Neural cell (in vitro differentiated cells): ENCODE measurements around the gene PLCH1. TPM values are rescaled to one million over a fixed set of nuclear protein-coding genes. Genes with fewer than 3 reads are reported as not detected.

Source experiments
- H2AFZ ChIP-seq: fragments of 200-600, 300-800 bp; sonication (generic), shearing (Covaris generic); 2 replicates; pipeline ENCODE4 v1.6.0; 2014; ENCODE audit warnings: low read depth, mild to moderate bottlenecking, antibody characterized with exemption, low read length, moderate library complexity
- H3F3A ChIP-seq: fragments of 200-600 bp; shearing (Covaris generic); 2 replicates; pipeline ENCODE4 v1.6.1; 2016; ENCODE audit warnings: mild to moderate bottlenecking, moderate library complexity, mixed read lengths, antibody characterized with exemption, low read length; ENCODE audit not compliant: insufficient read depth, poor library complexity, severe bottlenecking
- H3K27ac ChIP-seq: fragments of 200-600, 300-800 bp; sonication (generic), shearing (Covaris generic); 2 replicates; pipeline ENCODE4 v1.5.1; 2014; ENCODE audit warnings: mild to moderate bottlenecking, low read length, moderate library complexity
- H3K27me3 ChIP-seq: fragments of 300-800, 200-600 bp; sonication (generic), shearing (Covaris generic); 2 replicates; pipeline ENCODE4 v1.6.0; 2014; ENCODE audit warnings: mild to moderate bottlenecking, low read depth, low read length, moderate library complexity; ENCODE audit not compliant: insufficient read depth
- H3K36me3 ChIP-seq: fragments of 300-800, 200-600 bp; sonication (generic), shearing (Covaris generic); 2 replicates; pipeline ENCODE4 v1.5.1; 2014; ENCODE audit warnings: mild to moderate bottlenecking, antibody characterized with exemption, low read length, moderate library complexity; ENCODE audit not compliant: insufficient read depth
- H3K4me2 ChIP-seq: fragments of 300-800, 200-600 bp; sonication (generic), shearing (Covaris generic); 2 replicates; pipeline ENCODE4 v1.6.0; 2014; ENCODE audit warnings: mild to moderate bottlenecking, low read length
- H3K4me3 ChIP-seq: fragments of 300-800, 200-600 bp; sonication (generic), shearing (Covaris generic); 2 replicates; pipeline ENCODE4 v1.5.1; 2014; ENCODE audit warnings: mild to moderate bottlenecking, low read length, moderate library complexity
- H3K79me2 ChIP-seq: fragments of 200-600 bp; shearing (Covaris generic); replicated peaks from 2 replicates; pipeline ENCODE4 v1.6.0; 2014; ENCODE audit warnings: mild to moderate bottlenecking, low read length, moderate library complexity; ENCODE audit not compliant: insufficient read depth
- H3K9ac ChIP-seq: fragments of 300-800, 200-600 bp; sonication (generic), shearing (Covaris generic); 2 replicates; pipeline ENCODE4 v1.6.1; 2016; ENCODE audit warnings: mild to moderate bottlenecking, low read length, mixed read lengths
- H3K9me2 ChIP-seq: fragments of 200-600 bp; shearing (Covaris generic); 2 replicates; pipeline ENCODE4 v1.6.1; 2016; ENCODE audit warnings: mild to moderate bottlenecking, low read length, mixed read lengths; ENCODE audit not compliant: insufficient read depth
- H3K9me3 ChIP-seq: fragments of 200-600, 300-800 bp; sonication (generic), shearing (Covaris generic); 2 replicates; pipeline ENCODE4 v1.6.1; 2016; ENCODE audit warnings: mild to moderate bottlenecking, mixed run types, low read length, moderate library complexity, mixed read lengths
- H4K20me1 ChIP-seq: fragments of 200-600 bp; shearing (Covaris generic); 2 replicates; pipeline ENCODE4 v1.6.1; 2016; ENCODE audit warnings: mild to moderate bottlenecking, mixed run types; ENCODE audit not compliant: insufficient read depth
- CTCF ChIP-seq: fragments of 450-650 bp; IDR thresholded peaks from 2 replicates; pipeline ENCODE4 v1.5.1; 2014; ENCODE audit warnings: antibody characterized with exemption, mild to moderate bottlenecking, moderate library complexity; ENCODE audit not compliant: poor library complexity, severe bottlenecking
- EP300 ChIP-seq: fragments of 450-650 bp; conservative IDR thresholded peaks from 2 replicates; pipeline ENCODE4 v1.6.1; 2014; ENCODE audit warnings: antibody characterized with exemption, mild to moderate bottlenecking, moderate library complexity; ENCODE audit not compliant: poor library complexity, severe bottlenecking
- EZH2 ChIP-seq: fragments of 200-600, 300-800 bp; shearing (Covaris generic), sonication (generic); IDR thresholded peaks from 2 replicates; pipeline ENCODE4 v1.6.1; 2014; ENCODE audit warnings: antibody characterized with exemption, low read length, borderline replicate concordance, mild to moderate bottlenecking; ENCODE audit not compliant: insufficient read depth, poor library complexity, severe bottlenecking
- MXI1 ChIP-seq: fragments of 450-650 bp; conservative IDR thresholded peaks from 2 replicates; pipeline ENCODE4 v1.6.1; 2014; ENCODE audit warnings: antibody characterized with exemption, mild to moderate bottlenecking; ENCODE audit not compliant: poor library complexity, severe bottlenecking
- POLR2AphosphoS5 ChIP-seq: IDR thresholded peaks from 2 replicates; pipeline ENCODE4 v1.6.1; 2012
- RAD21 ChIP-seq: fragments of 450-650 bp; conservative IDR thresholded peaks from 2 replicates; pipeline ENCODE4 v1.6.1; 2014; ENCODE audit warnings: antibody characterized with exemption, mild to moderate bottlenecking, moderate library complexity
- REST ChIP-seq: IDR thresholded peaks from 2 replicates; pipeline ENCODE4 v1.6.1; 2012; ENCODE audit warnings: borderline replicate concordance
- SMC3 ChIP-seq: fragments of 450-650 bp; conservative IDR thresholded peaks from 2 replicates; pipeline ENCODE4 v1.6.1; 2014; ENCODE audit warnings: antibody characterized with exemption, mild to moderate bottlenecking, moderate library complexity; ENCODE audit not compliant: poor library complexity
- TAF1 ChIP-seq: IDR thresholded peaks from 2 replicates; pipeline ENCODE4 v1.6.1; 2012; ENCODE audit warnings: low read depth
- polyA plus RNA-seq: library from polyadenylated mRNA; depleted of rRNA; stranded (reverse); fragments of >200 nt; gene quantifications from 2 replicates; pipeline ENCODE4 v1.2.3, GENCODE V29; 2014

The PLCH1 gene
- polyA plus RNA-seq, 1 donor from 2014 or later, result 13.5 TPM

- Histone ChIP-seq H3F3A (no peaks in the 10 kb centered on the region), H3K9me2 (no peaks in the 10 kb centered on the region), H3K4me2 (no peak overlapping the region), H3K79me2 (no peaks in the 10 kb centered on the region), H4K20me1 (no peaks in the 10 kb centered on the region), H3K36me3 (no peaks in the 10 kb centered on the region), H2AFZ (no peak overlapping the region), H3K9me3 (no peaks in the 10 kb centered on the region), H3K27me3 (no peaks in the 10 kb centered on the region), H3K27ac (no peak overlapping the region), H3K9ac (no peak overlapping the region), H3K4me3 (no peak overlapping the region)
- no peak for TF ChIP-seq SMC3
- no peak for TF ChIP-seq CTCF
- TF ChIP-seq EP300, result no peak
- TF ChIP-seq EZH2, result no peak
- TF ChIP-seq TAF1, result no peak
- TF ChIP-seq POLR2AphosphoS5, result no peak
- no peak for TF ChIP-seq MXI1
- TF ChIP-seq REST, result no peak
- no peak for TF ChIP-seq RAD21
Observed at GRCh38 chr3:155785662-155786295, 40.9 kb upstream of the PLCH1 start.

- H3K36me3 ChIP-seq, result no peaks in the 10 kb centered on the region
- H3K27me3 ChIP-seq, result no peaks in the 10 kb centered on the region
- no peak overlapping the region for H2AFZ ChIP-seq
- H3K9me2 ChIP-seq, result no peaks in the 10 kb centered on the region
- no peaks in the 10 kb centered on the region for H3K79me2 ChIP-seq
- H3F3A ChIP-seq, result no peaks in the 10 kb centered on the region
- H3K9ac ChIP-seq, result no peak overlapping the region
- no peak overlapping the region for H3K4me2 ChIP-seq
- H3K9me3 ChIP-seq, result no peaks in the 10 kb centered on the region
- TF ChIP-seq RAD21 (no peak), EP300 (no peak), CTCF (no peak), EZH2 (no peak), POLR2AphosphoS5 (no peak), SMC3 (no peak), TAF1 (no peak), MXI1 (no peak), REST (no peak)
- H3K27ac ChIP-seq, result no peak overlapping the region
- no peaks in the 10 kb centered on the region for H4K20me1 ChIP-seq
- no peak overlapping the region for H3K4me3 ChIP-seq
Observed at GRCh38 chr3:155782390-155782953, 37.6 kb upstream of the PLCH1 start.
